ENCODE data around the gene RNF213.

- TF ChIP-seq CTCF (IDR thresholded peaks at IDR 0.05) = no peak
- TF ChIP-seq POLR2A (IDR thresholded peaks at IDR 0.05) = no peak
Observed at GRCh38 chr17:80214878-80215210, 45.8 kb upstream of the RNF213 start.
